ENCODE data around the gene EEFSEC. TPM values are rescaled to one million over a fixed set of nuclear protein-coding genes. Genes with fewer than 3 reads are reported as not detected.

EEFSEC gene, protein sequence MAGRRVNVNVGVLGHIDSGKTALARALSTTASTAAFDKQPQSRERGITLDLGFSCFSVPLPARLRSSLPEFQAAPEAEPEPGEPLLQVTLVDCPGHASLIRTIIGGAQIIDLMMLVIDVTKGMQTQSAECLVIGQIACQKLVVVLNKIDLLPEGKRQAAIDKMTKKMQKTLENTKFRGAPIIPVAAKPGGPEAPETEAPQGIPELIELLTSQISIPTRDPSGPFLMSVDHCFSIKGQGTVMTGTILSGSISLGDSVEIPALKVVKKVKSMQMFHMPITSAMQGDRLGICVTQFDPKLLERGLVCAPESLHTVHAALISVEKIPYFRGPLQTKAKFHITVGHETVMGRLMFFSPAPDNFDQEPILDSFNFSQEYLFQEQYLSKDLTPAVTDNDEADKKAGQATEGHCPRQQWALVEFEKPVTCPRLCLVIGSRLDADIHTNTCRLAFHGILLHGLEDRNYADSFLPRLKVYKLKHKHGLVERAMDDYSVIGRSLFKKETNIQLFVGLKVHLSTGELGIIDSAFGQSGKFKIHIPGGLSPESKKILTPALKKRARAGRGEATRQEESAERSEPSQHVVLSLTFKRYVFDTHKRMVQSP
- 10 to 100 TPM; 20.8 to 32.7 TPM for total RNA-seq

DNA sequence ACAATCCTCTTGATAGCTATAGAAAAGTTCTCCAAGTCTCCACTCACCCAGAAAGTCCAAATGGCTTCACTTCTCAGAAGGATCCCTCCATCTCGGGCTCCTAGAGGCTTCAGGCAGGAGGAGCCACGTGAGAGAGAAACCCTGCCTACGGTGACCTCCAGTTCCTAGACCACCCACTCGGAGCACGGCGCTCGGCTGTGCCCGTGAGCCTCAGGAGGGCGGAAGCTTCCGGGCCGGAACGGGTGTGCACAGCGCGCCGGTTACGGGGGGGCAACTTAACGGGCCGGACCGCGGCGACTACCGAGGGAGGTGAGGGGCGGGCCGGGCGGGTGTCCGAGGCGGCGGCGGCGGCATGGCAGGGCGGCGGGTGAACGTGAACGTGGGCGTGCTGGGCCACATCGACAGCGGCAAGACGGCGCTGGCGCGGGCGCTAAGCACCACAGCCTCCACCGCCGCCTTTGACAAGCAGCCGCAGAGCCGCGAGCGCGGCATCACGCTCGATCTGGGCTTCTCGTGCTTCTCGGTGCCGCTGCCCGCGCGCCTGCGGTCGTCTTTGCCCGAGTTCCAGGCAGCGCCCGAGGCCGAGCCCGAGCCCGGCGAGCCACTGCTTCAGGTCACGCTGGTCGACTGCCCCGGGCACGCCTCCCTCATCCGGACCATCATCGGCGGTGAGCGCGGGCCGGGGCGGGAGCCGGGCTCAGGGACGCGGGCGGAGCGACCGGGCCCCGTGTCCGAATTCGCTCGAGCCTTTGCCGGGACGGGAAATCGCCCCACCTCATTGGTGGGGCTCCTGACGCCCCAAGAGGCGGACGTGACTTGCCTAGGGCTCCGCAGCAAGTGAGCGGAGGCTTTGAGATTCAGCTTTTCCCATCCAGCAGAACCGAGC, at the start of gene EEFSEC:
Gene EEFSEC, plus strand, starts transcription at position 326 of the 886 bp plus-strand sequence. Its CDS starts 27 bp downstream, at position 353.
- peaks cover 8% of the 10 kb centered on the region for H3K36me3 Mint-ChIP-seq
- H3K27me3 Mint-ChIP-seq = no peaks in the 10 kb centered on the region
- ATAC-seq (peak; percentile 95 to 96), DNase-seq (ENCODE audit: low spot score) (peak; percentile 91)
- H3K4me3 Mint-ChIP-seq = peak within 1 kb of the TSS; percentile 86
- peaks cover 16 to 19% of the 10 kb centered on the region in 2 donors for H3K4me1 Mint-ChIP-seq (ENCODE audit: low read depth in 2 of 2)
- H3K27ac Mint-ChIP-seq = peak within 1 kb of the TSS; percentile 77 to 78
- H3K9me3 Mint-ChIP-seq = no peaks in the 10 kb centered on the region

DNA sequence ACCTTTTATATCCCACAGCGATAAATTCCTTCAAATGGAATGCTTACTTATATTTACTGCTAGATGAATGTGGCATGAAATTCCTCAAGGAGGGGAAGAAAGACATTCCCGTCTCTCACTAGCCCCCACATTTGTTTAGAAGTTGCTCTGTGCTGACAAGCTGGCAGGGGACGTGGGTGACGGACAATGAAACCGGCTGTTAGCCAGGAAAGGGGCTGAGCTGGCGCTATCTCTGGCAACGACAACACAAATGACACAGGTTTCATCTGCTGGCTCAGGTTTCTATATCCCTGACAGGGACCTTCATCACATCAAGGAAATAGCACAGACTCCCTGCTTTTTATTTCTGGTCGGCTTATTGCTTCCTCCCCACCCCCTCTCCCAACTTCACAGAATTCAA, 45.4 kb upstream of the EEFSEC start:
- ATAC-seq (no peak), DNase-seq (ENCODE audit: low spot score) (no peak)
- Mint-ChIP-seq H3K9me3 (no peaks in the 10 kb centered on the region), H3K36me3 (peaks cover 16% of the 10 kb centered on the region), H3K4me1 (ENCODE audit: low read depth in 2 of 2) (peaks cover 12 to 16% of the 10 kb centered on the region in 2 donors), H3K4me3 (no peak overlapping the region), H3K27me3 (no peaks in the 10 kb centered on the region), H3K27ac (no peak overlapping the region)

DNA sequence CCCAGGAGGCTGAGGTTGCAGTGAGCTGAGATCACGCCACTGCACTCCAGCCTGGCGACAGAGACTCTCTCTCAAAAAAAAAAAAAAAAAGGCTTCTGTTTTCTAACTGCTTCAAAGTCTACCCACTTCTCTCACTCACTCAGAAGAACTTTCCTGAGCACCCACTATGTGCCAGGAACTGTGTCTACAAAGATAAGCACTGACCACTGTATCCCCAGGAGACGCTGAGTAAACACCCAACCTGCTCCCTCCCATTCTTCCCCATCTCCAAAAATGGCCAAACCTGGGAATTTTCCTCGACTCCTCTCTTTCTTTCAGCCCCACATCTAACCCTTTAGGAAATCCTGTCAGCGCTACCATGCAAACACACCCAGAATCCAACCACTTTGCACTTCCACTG, 42.1 kb upstream of the EEFSEC start:
- no peaks in the 10 kb centered on the region for H3K27me3 Mint-ChIP-seq
- DNase-seq (ENCODE audit: low spot score) (no peak), ATAC-seq (no peak)
- peaks cover 32% of the 10 kb centered on the region for H3K36me3 Mint-ChIP-seq
- H3K4me3 Mint-ChIP-seq = no peak overlapping the region
- H3K4me1 Mint-ChIP-seq (ENCODE audit: low read depth in 2 of 2) = peaks cover 23 to 39% of the 10 kb centered on the region in 2 donors
- peak overlapping the region; percentile 90 to 92 for H3K27ac Mint-ChIP-seq
- no peaks in the 10 kb centered on the region for H3K9me3 Mint-ChIP-seq

DNA sequence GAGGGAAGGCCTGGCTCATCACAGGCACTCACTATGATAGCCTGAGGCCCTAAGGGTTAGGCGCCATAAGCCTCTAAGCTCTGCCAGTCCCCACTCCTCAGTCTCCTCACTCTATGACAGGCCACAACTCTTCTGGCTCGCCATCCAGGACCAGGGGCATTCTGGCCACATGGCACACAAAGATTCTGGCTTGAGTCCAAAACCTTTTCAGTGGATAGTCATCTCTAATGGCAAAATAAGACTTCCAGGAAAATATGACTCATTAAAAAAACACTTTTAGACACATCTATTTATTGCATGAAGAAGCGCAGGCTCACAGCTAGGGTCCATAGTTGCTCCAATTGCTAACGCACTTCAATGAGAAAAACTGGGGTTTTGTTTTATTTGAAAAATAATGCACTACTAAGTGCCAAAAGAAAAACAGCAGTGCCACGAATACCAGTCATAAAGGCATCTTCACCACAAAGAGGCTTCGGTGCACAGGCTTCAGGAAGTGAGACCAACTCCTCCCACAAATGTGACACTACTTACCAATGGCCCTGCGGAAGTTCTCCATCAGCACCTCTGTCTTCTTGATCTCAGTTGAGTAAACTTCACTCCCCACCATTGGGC, 40.8 kb upstream of the EEFSEC start:
- DNase-seq (ENCODE audit: low spot score) = peak; percentile 64
- Mint-ChIP-seq H3K4me3 (peak overlapping the region; percentile 61), H3K9me3 (no peaks in the 10 kb centered on the region), H3K27ac (peak overlapping the region; percentile 90 to 92), H3K36me3 (peaks cover 32% of the 10 kb centered on the region), H3K27me3 (no peaks in the 10 kb centered on the region), H3K4me1 (ENCODE audit: low read depth in 2 of 2) (peaks cover 23 to 39% of the 10 kb centered on the region in 2 donors)
- ATAC-seq = peak; percentile 90 to 98

DNA sequence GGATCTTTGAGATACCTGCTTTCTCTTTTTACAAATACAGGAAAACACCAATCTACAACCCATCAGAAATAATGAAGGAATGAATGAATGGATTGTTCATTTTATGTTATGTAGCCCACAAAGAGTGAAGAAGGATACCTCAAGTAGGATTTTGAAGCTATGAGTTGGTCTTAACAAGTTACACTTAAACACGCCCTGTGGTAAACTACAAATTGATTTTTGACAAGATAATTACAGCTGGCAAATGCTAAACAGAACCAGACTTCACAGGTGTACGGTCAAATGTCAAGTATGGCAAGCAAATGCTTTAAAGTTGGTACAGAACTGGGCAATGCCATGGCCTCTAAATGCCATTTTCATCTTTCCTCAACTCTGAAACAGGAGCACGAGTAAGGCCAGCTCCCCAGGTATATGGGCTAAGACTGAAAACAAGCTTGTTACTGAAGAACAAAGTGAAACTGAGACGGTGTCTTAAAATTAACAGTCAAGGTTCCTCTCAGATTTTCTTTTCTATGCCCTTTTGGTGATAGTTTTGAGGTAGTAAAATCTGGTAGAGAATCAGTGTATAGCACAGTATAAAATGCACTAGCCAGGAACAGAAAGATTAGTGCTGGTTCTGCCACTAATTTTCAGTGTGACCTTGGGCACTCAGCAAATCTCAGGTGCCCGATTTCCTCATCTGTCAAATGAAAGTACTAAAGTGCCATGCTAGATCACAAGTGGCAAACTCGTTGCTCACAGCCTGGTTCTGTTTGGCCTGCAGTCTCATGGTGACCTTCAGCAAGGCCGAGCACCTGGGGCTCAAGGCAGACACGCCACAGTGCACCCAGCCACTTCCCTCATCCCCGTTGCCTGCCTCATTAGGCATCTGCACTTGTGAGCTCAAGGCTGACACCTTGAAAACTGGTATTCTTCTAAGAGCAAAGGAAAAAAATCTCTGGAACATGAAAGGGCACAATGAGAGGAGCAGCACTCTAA, 39.2 kb upstream of the EEFSEC start:
- H3K9me3 Mint-ChIP-seq = no peaks in the 10 kb centered on the region
- H3K4me1 Mint-ChIP-seq (ENCODE audit: low read depth in 2 of 2) = peaks cover 23 to 39% of the 10 kb centered on the region in 2 donors
- H3K27me3 Mint-ChIP-seq = no peaks in the 10 kb centered on the region
- peaks cover 32% of the 10 kb centered on the region for H3K36me3 Mint-ChIP-seq
- no peak for DNase-seq (ENCODE audit: low spot score)
- ATAC-seq = no peak
- H3K4me3 Mint-ChIP-seq = peak overlapping the region; percentile 77
- peak overlapping the region; percentile 55 to 92 for H3K27ac Mint-ChIP-seq

DNA sequence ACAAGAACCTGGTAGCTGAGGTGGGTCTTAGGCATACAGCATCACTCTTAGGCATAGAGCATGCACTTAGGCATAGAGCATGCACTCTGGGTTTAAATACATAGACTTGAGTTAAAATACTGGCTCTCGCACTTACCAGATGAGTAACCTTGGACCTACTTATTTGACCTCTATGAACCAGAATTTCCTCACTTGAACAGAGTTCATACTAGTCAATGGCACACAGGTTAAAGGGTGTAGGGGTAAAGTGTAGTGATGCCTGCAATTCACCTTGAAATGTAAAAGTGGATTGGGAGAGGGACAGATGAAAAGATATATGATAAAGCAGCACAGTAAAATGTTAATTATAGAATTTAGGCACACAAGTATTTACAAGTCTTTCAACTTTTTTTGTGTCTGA, 31.3 kb upstream of the EEFSEC start:
- Mint-ChIP-seq H3K4me1 (ENCODE audit: low read depth in 2 of 2) (peaks cover 17 to 28% of the 10 kb centered on the region in 2 donors), H3K27me3 (no peaks in the 10 kb centered on the region), H3K27ac (peak overlapping the region; percentile 98 to 99), H3K4me3 (peak overlapping the region; percentile 100), H3K9me3 (peaks cover 2% of the 10 kb centered on the region), H3K36me3 (peaks cover 12% of the 10 kb centered on the region)
- no peak for ATAC-seq
- DNase-seq (ENCODE audit: low spot score) = no peak

DNA sequence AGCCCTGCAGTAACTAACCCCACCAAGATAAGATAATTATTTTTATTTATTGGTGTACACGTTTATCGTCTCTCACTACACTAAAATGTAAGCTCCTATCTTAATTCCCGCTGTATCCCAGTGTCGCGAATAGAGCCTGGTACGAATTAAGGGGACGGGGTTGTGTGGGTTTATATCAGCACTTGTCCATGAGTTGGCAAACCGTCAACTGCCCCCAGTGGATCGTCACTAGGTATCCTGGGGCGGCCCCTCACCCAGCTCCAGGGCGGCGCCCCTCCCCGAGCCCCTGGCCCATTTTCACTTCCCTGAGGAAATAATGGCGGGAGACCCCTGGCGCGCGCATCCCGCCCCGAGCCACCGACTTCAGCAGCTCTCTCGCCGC, 30.1 kb upstream of the EEFSEC start:
- H3K36me3 Mint-ChIP-seq = peaks cover 12% of the 10 kb centered on the region
- H3K4me1 Mint-ChIP-seq (ENCODE audit: low read depth in 2 of 2) = peaks cover 17 to 28% of the 10 kb centered on the region in 2 donors
- no peak for ATAC-seq

DNA sequence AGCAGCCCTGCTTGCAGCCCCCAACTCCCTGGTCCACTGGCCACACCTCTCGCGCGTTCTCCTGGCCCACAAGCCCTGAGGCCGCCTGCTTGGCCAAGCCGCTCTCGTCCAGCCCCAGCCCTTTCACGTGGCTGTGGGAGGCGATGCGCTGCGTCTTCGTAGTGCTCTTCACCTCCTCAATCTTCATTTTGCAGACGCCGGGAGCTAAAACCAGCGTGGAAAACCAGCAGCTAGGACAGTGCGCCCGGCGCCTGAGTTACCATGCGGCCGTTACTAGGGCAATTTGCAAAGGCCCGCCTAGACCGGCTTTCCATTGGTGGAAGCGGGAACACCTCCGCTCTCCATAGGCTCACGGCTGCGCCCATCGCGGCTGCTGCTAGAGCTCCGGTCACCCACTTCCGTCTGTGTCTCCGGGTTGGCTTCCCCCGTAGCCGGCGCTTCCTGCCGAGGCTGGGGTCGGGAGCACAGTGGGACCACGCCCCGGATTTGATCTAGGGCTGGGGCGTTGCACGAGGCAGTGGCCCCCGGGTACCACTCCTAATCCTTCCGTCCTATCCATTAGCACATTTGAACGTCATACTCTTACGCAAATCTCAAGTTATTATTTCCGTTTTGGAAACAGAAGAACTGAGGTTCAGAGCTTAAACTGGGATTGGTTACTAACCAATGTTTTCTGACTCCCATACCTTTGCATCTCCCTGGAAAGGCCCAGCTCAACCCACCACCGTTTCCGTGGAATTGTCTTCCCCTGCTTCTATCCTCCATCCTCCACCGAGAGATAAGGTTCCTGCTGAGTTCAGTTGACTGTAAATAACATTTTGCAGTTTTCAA, 29.5 kb upstream of the EEFSEC start, which contains the start of gene RUVBL1:
Gene RUVBL1, minus strand, starts transcription at position 275 of the 831 bp plus-strand sequence. Its CDS starts 88 bp downstream, at position 187.
- Mint-ChIP-seq H3K4me1 (ENCODE audit: low read depth in 2 of 2) (peaks cover 17 to 28% of the 10 kb centered on the region in 2 donors), H3K9me3 (peaks cover 2% of the 10 kb centered on the region), H3K27me3 (no peaks in the 10 kb centered on the region), H3K27ac (peak within 1 kb of the TSS; percentile 98 to 99), H3K4me3 (peak within 1 kb of the TSS; percentile 100), H3K36me3 (peaks cover 12% of the 10 kb centered on the region)
- ATAC-seq = peak; percentile 100
- peak; percentile 98 for DNase-seq (ENCODE audit: low spot score)

More for the DNA sequence above, 30.1 kb upstream of the EEFSEC start:
- peaks cover 2% of the 10 kb centered on the region for H3K9me3 Mint-ChIP-seq
- H3K27me3 Mint-ChIP-seq = no peaks in the 10 kb centered on the region
- H3K27ac Mint-ChIP-seq = peak overlapping the region; percentile 98 to 99
- DNase-seq (ENCODE audit: low spot score) = no peak
- H3K4me3 Mint-ChIP-seq = peak overlapping the region; percentile 100

DNA sequence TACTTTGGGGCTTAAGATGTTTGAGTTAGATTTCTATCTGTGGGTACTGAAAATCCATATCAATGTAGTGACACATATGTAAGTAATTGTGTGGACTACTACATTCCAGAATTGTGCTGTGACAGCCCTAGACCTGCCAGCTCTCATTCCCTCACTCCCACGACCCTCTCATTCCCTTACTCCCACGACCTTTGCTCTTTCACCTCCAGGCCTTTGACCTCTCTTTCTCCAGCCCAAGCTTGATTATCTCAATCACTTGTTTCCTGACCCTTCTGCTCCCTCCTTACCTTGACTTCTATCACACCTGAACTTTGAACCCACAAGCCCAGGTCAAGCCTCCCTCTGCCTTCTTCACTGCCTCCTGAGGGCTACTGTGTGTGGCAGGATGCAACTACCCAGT, 26.0 kb upstream of the EEFSEC start:
- DNase-seq (ENCODE audit: low spot score) = no peak
- Mint-ChIP-seq H3K27me3 (no peaks in the 10 kb centered on the region), H3K4me1 (ENCODE audit: low read depth in 2 of 2) (peaks cover 12 to 21% of the 10 kb centered on the region in 2 donors), H3K36me3 (peaks cover 5% of the 10 kb centered on the region), H3K27ac (no peak overlapping the region), H3K4me3 (no peak overlapping the region), H3K9me3 (peaks cover 2% of the 10 kb centered on the region)
- ATAC-seq = no peak

DNA sequence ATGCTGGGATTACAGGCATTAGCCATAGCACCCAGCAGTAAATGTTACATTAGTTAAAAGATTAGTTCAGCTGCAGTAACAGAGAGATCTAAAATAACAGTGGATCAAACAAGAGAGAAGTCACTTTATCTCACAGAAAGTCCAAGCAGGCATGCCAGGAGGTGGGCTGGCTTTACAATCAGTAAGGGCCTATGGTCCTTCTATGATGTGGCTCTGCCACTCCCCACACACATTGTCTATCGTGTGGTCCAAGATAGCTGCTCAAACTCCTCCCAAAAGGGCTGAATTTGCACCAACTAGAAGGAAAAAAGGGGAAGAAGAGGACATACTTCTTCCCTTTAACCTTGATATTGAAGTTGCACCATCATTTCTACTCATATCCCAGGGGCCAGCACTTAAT, 25.0 kb upstream of the EEFSEC start:
- ATAC-seq (no peak), DNase-seq (ENCODE audit: low spot score) (no peak)
- Mint-ChIP-seq H3K9me3 (peaks cover 2% of the 10 kb centered on the region), H3K4me3 (no peak overlapping the region), H3K36me3 (peaks cover 4% of the 10 kb centered on the region), H3K27ac (no peak overlapping the region), H3K27me3 (no peaks in the 10 kb centered on the region), H3K4me1 (ENCODE audit: low read depth in 2 of 2) (peaks cover 12 to 15% of the 10 kb centered on the region in 2 donors)

DNA sequence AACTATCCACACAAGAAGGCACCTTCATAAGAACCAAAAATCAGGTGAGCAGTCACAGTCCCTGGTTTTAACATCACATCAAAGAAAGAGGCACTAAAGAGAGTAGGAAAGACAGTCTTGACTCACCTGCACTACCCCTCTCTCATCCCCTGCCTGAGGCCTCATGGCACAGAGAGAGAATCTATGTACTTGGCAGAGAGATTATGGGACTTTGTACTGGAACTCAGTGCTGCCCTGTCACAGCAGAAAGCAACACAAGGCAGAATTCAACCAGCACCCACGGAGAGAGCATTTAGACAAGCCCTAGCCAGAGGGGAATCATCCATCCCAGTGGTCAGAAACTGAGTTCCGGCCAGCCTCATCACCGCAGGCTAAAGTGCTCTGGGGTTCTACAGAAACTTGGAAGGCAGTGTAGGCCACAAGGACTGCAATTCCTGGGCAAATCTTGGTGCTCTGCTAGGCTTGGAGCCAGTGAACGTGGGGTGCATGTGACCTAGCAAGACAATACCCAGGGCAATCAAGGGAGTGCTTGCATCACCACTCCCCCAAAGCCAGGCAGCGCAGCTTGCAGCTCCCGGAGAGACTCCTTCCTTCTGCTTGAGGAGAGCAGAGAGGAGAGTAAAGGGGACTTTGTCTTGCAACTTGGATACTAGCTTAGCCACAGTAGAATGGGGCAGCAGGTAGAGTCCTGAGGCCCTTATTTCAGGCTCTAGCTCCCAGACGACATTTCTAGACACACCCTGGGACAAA, 21.2 kb upstream of the EEFSEC start:
- no peaks in the 10 kb centered on the region for H3K4me1 Mint-ChIP-seq (ENCODE audit: low read depth in 2 of 2)
- ATAC-seq = no peak
- H3K9me3 Mint-ChIP-seq = no peaks in the 10 kb centered on the region

More for the DNA sequence above, 21.2 kb upstream of the EEFSEC start:
- H3K4me3 Mint-ChIP-seq = no peak overlapping the region
- H3K36me3 Mint-ChIP-seq = no peaks in the 10 kb centered on the region
- peaks cover 7 to 15% of the 10 kb centered on the region in 2 donors for H3K27me3 Mint-ChIP-seq
- DNase-seq (ENCODE audit: low spot score) = no peak
- no peak overlapping the region for H3K27ac Mint-ChIP-seq

Measured in natural killer cell treated with Interleukin-12 subunit alpha and Interleukin-12 subunit beta and Interleukin-15 and Interleukin-18, amount 100 ng/mL, for 72 hours (primary cell).